ENCODE measurements around the gene FURIN. TPM values are rescaled to one million over a fixed set of nuclear protein-coding genes. Genes with fewer than 3 reads are reported as not detected.
"Not testable (repeated sequence)": the region's sequence is repeated elsewhere in the genome, so short reads cannot be mapped to it uniquely, and the experiment has no call there.

FURIN gene
- polyA plus RNA-seq (ENCODE audit: insufficient read length in 4 of 4), result 10 to 100 TPM; 40.6 to 50.6 (median 44.7) TPM

DNA sequence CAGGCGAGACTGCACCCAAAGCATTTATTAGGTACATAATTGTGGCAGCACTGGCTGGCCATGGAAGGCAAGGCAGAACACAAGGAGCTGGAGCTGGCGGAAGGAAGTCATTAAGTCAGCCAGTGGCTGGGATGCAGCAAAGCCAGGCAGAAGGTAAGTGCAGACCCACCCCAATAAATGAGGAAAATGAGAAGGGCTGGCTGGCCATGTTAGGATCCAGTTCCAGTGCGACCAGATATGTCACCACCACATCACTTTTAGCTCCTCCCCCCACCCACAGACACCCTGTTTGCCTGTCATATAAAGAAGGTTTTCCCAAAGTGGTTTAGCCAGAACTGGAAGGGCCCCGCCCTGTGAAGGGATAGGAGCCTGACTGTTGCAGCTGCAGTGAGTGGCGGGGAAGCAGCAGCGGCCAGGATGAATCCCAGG, at the start of gene FURIN:
TSS of gene FURIN (plus strand) at position 328 of the 429 bp plus-strand sequence. CDS start 7,153 bp downstream, outside the sequence.
- DNase-seq (ENCODE audit: low read depth in 4 of 4, low spot score in 3 of 4), result no peak

DNA sequence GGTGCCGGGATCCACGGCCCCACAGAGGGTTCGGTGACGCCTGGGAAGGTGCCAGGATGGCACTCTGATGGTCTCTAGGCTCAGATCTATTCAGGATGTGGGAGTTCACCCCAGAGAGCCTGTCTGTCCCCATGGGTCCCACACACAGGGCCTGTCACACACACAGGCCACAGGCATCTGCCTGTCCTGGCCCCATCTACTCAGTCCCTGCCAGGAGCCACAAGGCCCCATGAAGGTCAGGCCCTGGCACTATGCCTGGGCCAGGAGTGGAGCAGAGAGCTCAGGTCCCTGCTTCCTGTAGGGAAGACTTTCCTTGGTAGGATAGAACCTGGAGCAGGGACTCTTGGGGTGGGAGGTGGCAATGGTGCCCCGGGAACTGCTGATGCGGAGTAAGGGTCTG, 49.0 kb upstream of the FURIN start:
- no peak for DNase-seq (ENCODE audit: low read depth in 4 of 4, low spot score in 3 of 4)

DNA sequence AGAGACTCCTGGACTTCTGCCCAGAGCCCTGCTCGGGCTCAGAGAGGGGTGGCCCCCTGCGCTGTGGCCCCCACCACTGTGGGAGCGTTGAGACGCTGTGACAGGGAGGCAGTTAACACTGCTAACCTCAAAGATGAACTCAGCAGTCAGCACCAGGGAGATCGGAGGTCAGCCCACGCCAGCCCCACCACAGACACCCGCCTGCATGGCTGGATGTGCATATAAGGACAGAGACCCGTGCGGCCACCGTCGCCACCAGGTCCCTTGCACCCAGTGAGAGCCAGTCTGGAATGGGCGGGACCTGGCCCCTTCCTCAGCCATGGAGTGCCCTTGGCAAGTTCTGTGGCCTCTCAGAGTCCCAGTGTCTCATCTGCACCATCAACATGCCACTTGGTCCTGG, 48.5 kb upstream of the FURIN start:
- no peak for DNase-seq (ENCODE audit: low read depth in 4 of 4, low spot score in 3 of 4)

DNA sequence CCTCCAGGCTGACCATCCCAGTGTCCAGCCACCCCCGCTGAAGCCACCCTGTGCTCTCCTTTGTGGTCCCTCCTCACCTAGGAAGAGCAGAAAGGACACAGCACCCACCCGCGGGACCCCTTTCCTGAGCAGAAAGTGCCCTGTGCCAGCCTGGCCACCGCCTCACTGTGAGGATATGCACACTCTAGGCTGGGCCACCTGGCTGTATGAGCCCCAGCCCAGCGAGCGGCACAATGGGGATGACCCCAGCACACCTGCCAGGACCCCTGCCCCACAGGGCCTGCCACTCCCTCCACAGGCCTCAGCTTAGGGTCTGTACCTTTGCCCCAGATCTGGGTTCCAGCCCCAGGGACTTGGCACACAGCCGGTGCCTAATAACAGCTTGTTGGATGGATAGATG, 47.9 kb upstream of the FURIN start:
- no peak for DNase-seq (ENCODE audit: low read depth in 4 of 4, low spot score in 3 of 4)

DNA sequence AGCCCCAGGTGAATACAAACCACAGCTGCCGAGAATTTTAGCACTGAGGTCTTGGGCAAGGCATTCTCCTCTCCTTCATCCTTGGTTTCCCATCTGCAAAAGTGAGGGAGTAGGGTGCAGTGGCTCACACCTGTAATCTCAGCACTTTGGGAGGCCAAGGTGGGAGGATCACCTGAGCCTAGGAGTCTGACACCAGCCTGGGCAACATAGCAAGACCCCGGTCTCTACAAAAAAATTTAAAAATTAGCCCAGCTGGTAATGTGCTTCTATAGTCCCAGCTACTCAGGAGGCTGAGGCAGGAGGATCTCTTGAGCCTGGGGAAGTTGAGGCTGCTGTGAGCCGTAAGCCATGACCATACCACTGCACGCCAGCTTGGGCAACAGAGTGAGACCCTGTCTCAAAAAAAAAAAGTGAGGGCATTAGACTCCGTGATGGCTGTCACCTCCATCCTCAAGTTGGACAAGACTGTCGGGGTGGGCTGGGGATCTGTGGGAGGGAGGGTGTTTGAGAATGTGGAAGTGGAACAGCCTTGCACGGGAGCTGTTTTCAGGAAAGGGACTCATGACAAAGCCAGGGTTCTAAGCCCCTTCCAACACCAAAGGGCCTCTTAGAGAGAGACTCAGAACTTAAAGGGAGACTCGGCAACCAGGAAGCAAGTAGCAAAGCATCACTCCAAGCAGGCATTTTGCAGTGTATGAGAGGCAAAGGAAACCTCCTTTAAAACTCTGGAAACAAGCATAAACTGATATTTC, 46.0 kb upstream of the FURIN start:
- no peak for DNase-seq (ENCODE audit: low read depth in 4 of 4, low spot score in 3 of 4)

DNA sequence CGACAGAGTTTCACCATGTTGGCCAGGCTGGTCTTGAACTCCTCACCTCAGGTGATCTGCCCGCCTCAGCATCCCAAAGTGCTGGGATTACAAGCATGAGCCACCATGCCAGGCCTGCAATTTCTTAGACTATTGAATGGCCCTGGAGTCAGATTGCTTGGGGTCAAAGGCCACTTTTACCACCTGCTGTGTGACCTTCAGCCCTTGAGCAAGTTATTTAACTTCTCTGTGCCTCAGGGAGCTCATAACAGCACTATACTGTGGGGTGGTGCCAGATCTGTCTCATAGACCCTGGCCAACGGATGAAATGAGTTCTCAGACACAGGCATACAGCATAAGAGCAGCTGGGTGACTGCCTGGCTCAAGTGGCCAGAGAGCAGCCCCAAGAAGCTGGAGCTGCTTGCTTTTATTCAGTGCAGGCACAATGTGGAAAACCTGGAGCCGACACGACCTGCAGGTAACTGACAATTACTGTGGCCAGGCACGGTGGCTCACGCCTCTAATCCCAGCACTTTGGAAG, 44.9 kb upstream of the FURIN start:
- no peak for DNase-seq (ENCODE audit: low read depth in 4 of 4, low spot score in 3 of 4)

DNA sequence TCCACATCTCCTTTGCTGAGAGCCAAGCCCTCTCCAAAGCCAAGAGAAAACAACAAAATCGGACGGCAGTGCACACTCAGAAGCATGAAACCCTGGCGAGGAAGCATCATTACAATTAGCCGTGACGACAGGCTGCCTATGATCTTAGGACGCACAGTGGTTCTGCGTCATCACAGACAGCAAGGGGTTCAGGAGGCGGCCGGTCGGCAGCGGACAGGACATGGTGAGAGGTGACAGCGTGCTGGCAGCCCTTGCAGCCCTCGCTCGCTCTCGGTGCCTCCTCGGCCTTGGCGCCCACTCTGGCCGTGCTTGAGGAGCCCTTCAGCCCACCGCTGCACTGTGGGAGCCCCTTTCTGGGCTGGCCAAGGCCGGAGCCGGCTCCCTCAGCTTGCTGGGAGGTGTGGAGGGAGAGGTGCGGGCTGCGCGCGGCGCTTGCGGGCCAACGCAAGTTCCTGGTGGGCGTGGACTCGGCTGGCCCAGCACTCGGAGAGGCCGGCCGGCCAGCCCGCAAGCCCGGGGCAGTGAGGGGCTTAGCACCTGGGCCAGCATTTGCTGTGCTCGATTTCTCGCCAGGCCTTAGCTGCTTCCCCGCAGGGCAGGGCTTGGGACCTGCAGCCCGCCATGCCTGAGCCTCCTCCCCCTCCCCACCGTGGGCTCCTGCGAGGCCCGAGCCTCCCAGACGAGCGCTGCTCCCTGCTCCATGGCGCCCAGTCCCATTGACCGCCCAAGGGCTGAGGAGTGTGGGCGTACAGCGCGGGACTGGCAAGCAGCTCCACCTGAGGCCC, 43.1 kb upstream of the FURIN start:
- DNase-seq (ENCODE audit: low read depth in 4 of 4, low spot score in 3 of 4), result not testable (repeated sequence)

DNA sequence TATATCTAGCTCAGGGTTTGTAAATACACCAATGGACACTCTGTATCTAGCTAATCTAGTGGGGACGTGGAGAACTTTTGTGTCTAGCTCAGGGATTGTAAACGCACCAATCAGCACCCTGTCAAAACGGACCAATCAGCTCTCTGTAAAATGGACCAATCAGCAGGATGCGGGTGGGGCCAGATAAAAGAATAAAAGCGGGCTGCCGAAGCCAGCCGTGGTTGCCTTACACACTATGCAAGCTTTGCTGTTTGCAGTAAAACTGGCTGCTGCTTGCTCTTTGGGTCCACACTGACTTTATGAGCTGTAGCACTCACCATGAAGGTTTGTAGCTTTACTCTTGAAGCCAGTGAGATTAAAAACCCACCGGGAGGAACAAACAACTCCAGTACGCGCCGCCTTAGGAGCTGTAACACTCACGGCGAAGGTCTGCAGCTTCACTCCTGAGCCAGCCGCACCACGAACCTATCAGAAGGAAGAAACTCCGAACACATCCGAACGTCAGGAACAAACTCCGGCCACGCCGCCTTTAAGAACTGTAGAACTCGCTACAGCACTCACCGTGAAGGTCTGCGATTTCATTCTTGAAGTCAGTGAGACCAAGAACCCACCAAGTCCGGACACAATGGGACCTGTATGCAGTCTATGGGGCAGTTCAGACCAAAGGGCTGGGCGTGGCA, 42.0 kb upstream of the FURIN start:
- not testable (repeated sequence) for DNase-seq (ENCODE audit: low read depth in 4 of 4, low spot score in 3 of 4)

DNA sequence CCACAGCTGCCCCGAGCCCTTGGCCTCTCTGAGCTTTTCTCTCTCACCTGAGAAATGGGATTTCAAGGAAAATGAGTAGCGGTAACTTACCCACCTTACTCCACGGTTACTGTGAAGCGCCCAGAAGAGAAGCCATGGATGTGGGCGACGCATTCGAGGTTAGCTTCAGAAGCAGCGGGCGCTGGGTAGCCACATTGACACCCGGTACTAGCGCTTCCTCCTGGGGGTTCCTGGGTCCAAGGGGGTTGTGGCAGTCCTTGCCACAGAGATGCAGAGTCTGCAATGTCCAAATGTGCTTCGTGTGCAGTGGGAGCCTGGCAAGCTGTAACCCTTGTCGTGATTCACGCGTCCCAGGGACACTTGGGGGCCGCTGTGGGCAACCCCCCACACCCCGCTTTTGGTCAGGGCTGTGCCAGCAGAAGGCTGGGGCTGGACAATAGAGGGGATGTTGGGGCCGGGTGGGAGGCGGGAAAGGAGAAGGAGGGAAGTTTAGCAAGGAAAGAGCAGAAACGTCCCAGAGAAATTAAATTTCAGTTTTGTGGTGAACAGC, 41.4 kb upstream of the FURIN start:
- DNase-seq (ENCODE audit: low read depth in 4 of 4, low spot score in 3 of 4), result no peak

DNA sequence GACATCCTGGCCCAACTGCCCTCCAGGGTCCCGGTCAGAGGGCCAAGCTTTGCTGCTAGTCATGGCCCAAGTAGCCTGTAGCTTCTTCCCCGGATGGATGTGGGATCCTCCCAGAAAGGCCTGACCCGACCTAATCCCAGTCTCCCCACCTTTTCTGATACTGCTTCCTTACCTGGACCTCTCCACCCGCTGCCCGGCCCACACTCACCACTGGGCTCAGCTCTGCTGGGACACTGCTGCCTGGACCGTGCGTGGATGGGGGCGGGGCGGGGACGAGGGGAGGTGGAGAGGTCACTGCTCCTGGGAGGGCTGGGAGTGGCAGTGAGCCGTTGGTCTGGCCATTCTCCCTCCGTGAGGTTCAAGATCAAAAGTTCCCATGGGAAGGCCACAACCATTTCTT, 40.3 kb upstream of the FURIN start:
- DNase-seq (ENCODE audit: low read depth in 4 of 4, low spot score in 3 of 4), result no peak

DNA sequence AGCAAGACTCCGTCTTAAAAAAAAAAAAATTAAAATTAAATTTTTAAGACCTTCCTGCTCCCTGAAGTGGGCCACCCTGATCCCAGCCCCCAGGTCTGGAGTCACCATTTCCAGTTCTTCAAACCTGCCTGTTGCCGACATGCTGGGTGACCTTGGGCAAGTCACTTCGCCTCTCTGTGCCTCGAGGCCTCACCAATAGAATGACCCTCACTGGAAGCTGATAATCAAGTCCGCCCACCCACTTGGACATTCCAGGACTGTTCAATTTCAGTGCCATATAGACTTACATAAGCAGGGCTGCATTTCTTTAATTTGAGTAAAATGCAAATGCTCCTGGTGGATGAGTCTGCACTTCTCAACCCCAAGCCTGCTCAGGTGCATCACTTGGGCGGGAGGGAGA, 39.3 kb upstream of the FURIN start:
- DNase-seq (ENCODE audit: low read depth in 4 of 4, low spot score in 3 of 4), result no peak

DNA sequence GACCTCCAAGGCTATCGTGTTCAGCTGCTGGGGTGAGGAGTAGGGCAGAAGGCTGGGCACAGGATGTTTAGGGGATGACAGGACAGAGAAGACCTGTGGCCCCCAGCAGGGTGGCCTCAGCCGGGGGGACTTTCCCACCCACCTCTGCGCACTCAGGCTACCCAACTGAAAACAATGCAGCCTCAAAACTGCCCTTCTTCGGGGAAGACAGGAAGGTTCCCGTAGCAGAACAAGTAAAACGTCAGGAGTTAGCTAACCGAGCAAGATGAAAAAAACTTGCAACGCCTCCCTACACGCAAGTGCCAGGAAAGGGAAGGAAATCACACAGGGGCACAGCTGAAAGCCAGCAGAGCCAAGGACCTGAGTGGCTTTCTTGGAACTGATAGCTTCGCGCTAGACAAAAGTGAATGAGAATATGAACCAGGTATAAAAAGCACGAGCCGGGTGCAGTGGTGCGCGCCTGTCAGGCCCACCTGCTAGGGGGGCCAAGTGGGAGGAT, 38.4 kb upstream of the FURIN start:
- no peak for DNase-seq (ENCODE audit: low read depth in 4 of 4, low spot score in 3 of 4)

DNA sequence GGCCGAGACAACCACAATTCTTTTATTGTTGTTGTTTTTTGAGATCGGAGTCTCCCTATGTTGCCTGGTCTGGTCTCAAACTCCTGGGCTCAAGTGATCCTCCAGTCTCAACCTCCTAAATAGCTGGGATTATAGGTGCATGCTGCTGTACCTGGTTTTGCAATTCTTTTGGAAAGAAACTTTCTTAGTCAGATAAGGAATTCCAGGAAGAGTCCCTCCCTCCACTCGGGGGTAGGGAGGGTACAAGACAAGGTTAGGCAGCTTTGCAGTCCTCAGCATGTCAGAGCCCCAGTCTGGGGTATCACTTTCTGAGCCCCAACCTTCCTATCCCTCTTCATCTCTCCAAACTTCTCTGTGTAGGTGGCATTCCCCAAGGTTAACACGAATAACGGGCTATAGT, 33.8 kb upstream of the FURIN start:
- DNase-seq (ENCODE audit: low read depth in 4 of 4, low spot score in 3 of 4), result no peak

DNA sequence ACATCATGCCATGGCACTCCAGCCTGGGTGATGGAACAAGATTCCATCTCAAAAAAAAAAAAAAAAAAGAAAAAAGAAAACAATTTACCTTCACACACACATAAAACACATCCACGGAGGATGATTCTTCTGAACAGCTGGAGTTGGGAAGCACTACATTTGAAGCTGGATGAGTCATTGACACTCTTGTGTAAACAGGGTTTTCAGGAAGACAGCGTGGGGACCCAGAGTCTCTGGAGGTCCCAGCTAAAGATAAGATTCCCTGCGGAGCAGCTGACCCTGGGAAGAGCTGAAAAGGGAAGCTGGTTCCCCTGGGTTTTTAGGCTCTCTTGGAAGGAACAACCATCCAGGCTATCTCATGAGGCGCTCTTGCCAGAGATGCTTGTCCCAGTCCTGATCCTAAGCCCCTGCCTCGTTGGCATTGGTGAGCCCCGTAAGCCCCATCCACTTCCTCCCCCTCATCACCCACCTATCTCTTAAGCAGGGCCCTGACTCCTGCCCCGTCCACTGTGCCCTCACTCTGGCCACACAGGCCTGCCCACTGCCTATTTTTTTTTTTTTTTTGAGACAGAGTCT, 32.0 kb upstream of the FURIN start:
- no peak for DNase-seq (ENCODE audit: low read depth in 4 of 4, low spot score in 3 of 4)

DNA sequence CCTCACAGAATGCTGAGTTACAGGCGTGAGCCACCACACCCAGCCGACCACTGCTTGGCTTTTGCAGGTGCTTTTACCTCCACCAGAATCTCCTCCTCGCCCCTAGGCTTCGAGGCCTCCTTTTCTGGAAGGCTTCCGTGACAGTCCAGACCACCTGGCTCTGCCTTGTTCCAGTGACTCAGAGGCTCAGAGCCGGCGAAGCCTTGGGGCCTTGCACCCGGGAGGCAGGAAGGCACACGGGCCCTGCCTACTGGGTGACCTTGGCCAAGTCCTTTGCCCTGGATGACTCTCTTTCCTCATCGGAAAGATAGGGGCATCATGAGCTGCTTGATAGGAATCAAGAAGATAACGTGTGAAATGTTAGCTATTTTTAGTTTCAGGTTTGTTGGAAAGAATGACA, 31.3 kb upstream of the FURIN start:
- DNase-seq (ENCODE audit: low read depth in 4 of 4, low spot score in 3 of 4), result no peak

DNA sequence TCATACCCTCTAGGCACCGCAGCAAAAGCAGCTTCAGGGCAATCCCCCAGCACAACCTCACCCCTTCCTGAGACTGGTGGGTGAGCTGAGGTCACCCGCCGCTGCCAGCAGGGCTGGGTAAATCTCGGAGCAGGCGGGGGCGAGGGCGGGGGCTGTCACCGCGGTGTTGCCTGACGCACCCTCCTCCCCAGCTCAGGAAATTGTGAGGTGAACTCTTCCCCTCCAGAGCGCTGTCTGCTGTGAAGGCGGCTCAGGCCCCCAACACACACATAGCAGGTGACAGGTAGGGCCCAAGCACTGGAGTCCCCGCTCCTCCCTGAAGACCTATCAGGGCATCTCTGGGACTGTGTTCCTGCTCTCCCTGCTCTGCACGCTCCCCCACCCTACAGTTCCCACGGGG, 30.2 kb upstream of the FURIN start:
- no peak for DNase-seq (ENCODE audit: low read depth in 4 of 4, low spot score in 3 of 4)

DNA sequence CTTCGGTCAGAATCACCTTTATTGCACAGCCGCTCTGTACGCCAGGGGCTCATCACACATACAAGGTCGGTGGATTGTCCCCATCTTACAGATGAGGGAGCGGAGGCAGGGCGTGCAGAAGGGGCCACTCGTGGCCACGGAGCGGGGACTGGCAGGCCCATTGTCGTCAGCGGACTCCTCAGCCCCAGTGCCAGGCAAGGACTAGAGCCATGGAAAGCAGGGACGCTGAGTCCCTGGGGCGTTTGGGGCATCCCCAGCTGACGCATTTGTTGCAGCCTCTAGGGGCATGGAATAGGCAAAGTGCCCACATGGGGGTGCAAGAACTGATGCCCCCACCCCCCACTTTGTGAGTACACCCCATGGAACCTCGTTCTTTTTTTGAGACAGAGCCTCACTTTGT, 29.8 kb upstream of the FURIN start:
- no peak for DNase-seq (ENCODE audit: low read depth in 4 of 4, low spot score in 3 of 4)

DNA sequence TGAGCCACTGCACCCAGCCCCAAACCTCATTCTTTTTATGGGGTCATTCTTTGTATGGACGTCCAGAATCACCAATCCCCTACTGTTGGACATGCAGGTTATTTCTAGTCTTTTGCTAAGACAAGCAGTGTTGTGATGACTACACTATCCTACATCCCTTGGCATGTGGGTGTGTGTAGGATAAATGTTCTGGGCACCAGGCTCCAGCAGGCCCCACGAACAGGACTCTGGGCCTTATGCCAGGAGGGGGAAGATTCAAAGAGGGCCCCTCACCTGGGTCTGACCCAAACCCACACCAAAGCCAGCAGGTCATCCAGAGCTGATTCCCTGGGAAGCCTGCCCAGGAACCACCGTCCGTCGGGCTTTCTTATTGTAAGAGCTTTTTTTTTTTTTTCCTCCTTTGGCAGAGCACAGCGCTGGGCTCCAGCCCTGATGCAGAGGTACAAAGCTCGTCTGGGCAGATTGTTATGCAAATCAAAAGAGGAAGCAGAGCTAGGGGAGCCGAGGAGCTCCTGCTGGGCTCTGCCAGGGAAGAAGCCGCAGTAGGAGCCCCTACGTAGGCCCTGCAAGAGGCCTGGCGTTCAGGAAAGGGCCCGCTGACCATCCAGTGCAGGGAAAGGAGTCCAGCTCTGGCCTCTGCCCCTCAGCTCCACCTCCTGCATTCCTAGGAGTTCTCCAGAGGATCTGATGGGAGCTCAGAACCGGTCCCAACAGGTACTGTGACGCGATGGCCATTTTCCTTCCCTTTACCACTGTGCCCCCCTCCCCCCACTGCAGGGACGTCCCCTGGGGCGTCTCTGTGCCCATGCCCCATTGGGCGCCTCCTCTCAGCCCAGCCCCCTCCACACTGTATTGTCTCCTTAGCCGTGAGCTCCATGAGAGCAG, 29.0 kb upstream of the FURIN start:
- no peak for DNase-seq (ENCODE audit: low read depth in 4 of 4, low spot score in 3 of 4)

DNA sequence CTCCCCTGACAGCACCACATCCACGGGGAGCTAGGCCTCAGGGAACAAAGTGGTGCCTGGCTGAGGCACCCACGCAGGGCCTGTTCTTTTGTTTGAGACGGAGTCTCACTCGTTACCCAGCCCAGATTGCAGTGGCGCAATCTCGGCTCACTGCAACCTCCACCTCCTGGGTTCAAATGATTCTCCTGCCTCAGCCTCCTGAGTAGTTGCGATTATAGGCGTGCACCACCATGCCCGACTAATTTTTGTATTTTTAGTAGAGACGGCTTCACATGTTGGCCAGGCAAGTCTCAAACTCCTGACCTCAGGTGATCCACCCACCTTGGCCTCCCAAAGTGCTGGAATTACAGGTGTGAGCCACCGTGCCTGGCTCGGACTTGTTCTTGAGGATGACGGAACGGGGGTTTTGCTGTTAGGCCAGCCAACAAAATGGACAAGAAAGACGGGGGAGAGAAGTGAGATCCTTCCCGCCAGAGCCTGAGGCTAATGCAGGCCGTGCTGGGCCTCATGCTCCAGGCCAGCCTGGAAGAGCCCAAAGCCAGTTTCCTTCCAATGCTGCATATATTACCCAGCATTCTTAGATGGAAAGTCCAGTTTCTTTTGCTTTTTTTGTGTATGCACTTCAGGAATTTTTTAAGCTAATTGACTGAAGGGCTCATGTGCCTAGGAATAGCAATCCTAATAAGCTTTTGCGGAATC, 28.1 kb upstream of the FURIN start:
- no peak for DNase-seq (ENCODE audit: low read depth in 4 of 4, low spot score in 3 of 4)
